ENCODE data around the gene SYNE3. TPM values are rescaled to one million over a fixed set of nuclear protein-coding genes. Genes with fewer than 3 reads are reported as not detected.

The SYNE3 gene, protein sequence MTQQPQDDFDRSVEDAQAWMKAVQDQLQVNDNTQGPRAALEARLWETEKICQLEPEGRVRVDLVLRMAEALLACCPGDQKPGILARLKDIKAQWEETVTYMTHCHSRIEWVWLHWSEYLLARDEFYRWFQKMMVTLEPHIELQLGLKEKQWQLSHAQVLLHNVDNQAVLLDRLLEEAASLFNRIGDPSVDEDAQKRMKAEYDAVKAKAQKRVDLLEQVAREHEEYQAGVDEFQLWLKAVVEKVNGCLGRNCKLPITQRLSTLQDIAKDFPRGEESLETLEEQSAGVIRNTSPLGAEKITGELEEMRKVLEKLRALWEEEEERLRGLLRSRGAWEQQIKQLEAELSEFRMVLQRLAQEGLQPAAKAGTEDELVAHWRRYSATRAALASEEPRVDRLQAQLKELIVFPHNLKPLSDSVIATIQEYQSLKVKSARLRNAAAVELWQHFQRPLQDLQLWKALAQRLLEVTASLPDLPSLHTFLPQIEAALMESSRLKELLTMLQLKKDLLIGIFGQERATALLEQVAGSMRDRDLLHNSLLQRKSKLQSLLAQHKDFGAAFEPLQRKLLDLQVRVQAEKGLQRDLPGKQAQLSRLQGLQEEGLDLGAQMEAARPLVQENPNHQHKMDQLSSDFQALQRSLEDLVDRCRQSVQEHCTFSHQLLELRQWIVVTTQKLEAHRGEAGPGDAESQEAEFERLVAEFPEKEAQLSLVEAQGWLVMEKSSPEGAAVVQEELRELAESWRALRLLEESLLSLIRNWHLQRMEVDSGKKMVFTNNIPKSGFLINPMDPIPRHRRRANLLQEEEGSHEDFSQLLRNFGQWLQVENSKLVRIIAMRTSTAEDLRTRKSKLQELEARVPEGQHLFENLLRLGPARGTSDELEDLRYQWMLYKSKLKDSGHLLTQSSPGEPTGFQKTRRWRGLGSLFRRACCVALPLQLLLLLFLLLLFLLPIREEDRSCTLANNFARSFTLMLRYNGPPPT
- polyA plus RNA-seq (ENCODE audit: insufficient read length in 4 of 4): 1 to 10 TPM; 2.0 to 2.8 (median 2.2) TPM

DNA sequence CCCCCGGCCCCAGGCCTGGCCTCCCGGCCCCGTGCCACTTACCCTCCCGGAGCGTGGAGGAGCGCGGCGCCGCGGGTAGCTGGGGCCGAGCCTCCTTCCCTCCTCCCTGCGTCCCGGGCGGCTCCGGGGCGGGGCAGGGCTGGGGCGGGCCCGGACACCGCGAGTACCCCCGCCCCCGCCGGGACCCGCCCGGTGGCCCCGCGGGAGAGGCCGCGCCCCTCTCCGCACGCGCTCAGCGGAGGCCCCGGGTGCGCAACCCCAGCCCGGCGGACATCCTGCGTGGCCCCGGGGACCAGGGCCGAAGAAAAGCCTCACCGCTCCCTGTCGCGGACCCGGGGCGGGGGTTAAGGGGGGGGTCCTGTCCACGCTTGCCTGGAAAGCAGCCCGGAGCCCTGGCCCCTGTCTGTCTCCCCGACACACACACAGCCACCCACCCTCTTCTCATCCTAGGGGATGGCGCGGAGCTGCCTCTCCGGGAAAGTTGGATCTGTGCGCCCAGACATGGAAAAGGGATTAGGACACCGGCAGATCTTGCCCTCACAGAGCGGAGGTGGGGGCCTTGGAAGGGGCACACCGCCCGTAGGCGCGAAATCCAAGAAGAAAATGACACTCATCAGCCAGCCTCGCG lies at the start of gene SYNE3:
Gene SYNE3, minus strand, starts transcription at position 97 of the 628 bp plus-strand sequence. CDS start 40,829 bp downstream, outside the sequence.
- no peak for DNase-seq (ENCODE audit: low read depth in 4 of 4, low spot score in 2 of 4)

DNA sequence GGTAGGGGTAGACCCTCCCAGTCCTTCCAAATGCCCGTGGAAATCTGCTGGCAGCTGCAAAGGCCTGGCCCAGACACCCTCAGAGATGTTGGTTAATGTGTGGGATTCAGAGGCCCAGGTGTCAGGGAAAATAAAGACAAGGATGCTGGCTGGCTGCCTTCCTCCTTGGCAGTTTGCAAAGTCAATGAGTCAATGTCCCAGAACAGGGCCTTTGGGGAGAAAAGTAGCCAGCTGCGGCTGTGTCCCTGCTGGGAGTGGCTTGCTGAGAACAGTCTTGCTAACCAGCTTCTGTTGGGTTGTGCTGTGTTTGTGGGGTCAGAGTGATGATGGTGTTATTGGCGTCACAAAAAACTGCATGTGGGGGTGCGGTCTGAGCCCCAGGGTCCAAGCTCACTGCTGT lies 47.6 kb upstream of the SYNE3 start:
- no peak for DNase-seq (ENCODE audit: low read depth in 4 of 4, low spot score in 2 of 4)

DNA sequence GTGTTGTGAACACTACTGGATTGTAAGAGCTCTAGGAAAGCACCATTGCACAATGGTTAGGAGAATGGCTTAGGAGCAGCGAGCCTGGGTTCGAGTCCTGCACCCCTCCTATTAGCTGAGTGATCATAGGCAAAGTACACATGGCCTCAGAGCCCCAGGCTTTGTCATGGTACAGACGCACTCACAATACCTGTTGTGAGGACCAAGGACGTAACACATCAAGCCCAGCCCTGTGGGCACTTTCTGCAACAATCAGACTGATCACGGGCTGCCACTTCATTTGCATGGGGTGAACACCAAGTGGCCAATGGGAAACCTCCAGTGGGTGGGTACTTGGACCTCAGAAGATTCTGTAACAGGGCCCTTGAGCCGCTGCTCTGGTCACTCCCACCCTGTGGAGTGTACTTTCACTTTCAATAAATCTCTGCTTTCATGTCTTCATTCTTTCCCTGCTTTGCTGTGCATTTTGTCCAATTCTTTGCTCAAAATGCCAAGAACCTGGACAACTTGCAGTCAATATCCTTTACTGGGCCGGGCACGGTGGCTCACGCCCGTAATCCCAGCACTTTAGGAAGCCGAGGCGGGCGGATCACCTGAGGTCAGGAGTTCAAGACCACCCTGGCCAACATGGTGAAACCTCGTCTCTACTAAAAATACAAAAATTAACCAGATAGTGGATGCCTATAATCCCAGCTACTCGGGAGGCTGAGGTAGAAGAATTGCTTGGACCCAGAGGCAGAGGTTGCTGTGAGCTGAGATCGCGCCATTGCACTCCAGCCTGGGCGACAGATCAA lies 46.6 kb upstream of the SYNE3 start:
- DNase-seq (ENCODE audit: low read depth in 4 of 4, low spot score in 2 of 4): no peak

DNA sequence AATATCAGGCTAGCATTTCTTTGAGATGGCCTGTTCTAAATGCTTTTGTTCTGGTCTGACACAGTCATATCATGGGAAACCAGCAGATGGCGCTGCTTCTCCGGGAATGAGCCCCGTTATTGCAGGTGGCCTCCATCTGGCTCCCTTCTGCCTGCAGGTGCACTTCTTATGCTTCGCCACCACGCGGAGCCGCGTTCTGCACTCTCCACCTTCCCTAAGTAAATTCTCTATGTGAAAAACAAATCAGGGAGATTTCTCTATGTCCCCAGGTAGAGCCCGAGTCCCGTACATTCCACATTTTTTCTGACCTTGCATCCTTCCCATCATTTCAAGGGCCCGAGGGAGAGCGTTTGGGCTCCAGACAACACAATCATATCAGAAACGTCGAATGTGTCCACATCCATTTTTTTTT lies 44.6 kb upstream of the SYNE3 start:
- peak; percentile 65 to 76 (median 69) for DNase-seq (ENCODE audit: low read depth in 4 of 4, low spot score in 2 of 4)

DNA sequence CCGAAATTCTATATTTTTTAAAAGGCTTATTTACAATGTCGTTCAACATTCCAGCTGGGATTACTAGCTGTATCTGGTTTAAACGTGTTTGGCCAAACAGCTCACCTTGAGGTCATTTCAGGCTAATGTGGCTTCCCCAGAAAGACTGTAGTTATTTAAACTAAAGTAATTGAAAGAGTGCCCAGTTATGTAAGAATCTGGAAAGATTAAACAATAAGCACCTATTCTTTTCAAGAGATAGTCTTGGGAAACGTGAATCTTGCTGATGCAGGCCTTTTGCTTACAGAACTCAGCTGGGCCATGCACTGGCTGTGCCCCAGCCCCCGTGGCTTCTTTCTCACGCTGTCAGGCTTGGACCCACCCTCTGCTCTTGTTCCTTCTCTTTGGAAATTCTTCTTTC lies 42.8 kb upstream of the SYNE3 start:
- DNase-seq (ENCODE audit: low read depth in 4 of 4, low spot score in 2 of 4): no peak

DNA sequence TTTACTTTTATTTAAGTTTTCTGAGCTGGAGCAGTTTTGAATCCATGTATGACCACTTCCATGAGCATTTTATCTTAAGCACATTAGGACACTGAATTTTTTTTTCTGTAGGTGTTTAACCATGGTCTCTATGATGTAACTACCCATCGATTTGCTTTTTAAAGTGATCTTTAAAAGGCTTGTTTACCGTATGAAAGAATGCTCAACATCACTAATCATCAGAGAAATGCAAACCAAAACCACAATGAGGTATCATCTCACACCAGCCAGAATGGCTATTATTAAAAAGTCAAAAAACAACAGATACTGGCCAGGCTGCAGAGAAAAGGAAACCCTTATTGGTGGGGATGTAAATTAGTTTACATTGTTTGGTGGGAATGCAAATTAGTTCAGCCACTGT lies 41.4 kb upstream of the SYNE3 start:
- DNase-seq (ENCODE audit: low read depth in 4 of 4, low spot score in 2 of 4): no peak

DNA sequence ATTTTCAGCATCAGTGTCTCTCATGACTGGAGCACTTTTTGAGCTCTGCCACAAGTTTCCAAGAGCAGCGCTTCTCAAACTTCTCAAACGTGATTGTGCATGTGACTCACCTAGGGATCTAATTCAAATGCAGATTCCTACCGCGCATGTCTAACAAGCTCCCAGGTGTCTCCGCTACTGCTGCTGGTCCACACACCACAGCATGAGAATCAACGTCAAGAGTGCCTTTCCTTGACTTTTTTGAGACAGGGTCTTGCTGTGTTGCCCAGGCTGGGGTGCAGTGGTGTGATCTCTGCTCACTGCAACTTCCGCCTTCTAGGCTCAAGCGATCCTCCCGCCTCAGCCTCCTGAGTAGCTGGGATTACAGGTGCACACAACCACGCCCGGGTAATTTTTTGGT lies 40.8 kb upstream of the SYNE3 start:
- no peak for DNase-seq (ENCODE audit: low read depth in 4 of 4, low spot score in 2 of 4)

DNA sequence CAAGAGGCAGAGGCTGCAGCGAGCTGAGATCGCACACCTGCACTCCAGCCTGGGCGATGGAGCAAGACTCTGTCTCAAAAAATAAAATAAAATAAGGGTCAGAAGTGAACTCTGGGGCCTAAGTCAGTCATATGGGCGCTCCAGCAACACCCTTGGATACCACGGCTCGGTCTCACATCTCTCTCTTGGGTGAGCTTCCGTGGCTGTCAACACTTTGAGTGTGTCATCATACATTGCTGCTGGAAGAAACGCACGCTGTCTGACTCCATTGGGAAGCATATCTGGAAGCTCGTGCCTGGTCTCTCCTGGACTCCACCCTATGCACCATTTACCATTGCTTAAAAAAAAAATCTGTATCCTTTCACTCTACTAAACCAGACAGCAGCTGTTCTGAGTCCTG lies 38.6 kb upstream of the SYNE3 start:
- no peak for DNase-seq (ENCODE audit: low read depth in 4 of 4, low spot score in 2 of 4)

DNA sequence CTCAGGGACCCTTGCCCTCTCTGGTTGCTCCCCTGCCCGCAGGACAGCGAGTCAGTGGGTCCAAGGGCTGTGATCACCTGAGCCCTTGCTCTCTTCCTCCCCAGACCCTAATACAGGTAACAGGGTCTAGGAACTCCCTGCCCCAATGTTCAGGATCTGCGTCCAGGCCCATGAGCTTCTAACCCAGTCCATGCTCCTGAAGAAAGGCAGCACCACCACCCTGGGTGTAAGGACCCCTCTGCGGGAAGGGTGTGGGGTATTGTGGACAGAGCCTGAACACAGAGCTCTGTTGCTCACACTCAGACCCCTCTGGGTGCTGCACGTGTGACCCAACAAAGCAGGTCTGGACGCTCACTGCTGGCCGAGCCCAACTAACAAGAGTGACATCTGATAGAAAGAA lies 36.7 kb upstream of the SYNE3 start:
- no peak for DNase-seq (ENCODE audit: low read depth in 4 of 4, low spot score in 2 of 4)

DNA sequence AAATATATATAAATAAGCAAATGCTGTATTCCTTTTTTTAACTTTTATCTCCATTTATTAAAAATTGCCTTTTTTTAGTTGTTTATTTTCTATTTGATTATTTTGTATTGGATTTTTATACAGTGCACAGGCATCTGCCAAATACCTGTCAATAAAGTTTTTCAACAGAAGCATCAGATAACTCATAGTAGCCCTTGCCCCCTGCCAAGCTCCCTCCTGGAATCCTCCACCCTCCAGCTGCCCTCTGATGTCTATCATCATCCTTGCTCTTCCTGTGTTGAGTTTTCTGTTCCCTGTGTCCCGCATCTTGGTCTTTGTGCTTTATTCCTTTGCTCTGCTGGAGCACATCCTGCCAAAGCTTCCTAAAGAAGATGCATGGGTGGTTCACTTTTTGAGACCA lies 35.0 kb upstream of the SYNE3 start:
- no peak for DNase-seq (ENCODE audit: low read depth in 4 of 4, low spot score in 2 of 4)

DNA sequence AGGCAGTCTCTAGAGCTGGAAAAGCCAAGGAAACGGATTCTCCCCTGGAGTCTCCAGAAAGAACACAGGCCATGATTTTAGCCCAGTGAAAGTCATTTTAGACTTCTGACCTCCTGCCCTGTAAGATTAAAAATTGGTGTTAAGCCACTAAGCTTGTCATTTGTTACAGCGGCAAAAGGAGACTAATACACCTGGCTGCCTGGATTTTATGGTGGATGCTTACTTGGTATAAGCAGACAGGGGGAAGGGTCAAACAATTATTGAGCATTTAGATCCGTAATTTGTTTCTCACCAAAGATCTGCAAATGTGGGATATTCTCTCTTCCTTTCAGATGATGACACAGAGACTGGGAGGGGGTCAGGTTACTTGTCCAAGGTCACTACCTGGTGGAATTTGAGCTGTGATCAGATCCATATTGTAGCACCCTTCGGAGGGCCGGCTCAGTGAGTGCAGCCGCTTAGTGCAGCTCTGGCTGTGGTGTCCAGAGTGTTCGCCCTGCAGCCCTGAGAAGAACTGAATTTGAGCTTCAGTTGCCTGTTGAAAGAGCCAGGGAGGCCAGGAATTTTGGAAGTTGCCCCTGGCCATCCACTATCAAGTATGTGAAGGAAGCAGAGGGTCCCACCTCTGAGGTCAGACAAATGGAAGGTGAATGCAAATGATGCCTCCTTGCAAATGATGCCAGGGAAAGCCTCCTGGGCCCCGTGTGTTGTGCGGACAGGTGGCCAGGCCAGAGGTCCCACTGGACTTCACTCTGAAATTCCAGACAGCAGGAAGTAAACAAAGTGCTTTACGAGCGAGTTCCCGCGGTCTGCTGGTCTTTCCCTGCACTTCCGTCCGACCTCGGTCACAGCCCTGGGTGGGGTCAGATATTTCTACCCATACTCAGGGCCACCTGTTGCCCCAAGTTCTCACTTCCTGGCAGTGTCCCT lies 33.5 kb upstream of the SYNE3 start:
- DNase-seq (ENCODE audit: low read depth in 4 of 4, low spot score in 2 of 4): no peak

DNA sequence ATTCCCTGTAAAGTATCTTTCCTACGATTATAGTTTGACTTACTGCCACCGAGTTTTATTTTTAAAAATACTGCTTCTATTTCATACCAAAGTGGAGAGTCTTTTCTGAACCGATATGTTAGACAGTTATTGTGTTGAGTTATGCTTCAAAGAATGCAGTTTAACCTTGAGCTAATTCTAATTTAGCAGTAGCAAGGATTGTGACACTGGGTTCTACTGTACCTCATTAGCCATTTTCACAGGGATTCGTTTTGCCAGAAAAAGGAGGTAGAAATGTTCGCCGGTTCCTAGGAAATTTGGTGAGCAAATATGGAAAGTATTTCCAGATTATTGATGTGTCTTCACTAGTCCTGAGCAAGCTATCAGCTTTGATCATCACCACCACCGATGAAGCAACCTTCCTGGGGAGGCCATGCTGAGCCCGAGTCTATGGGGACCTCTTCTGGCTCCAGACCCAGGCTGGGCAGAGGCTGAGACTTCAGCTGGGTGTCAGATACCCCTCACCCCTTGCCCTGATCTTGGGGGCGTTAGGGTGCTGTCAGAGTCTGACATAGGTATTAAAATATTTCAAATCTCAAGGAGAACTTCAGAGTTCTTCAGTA lies 32.0 kb upstream of the SYNE3 start:
- no peak for DNase-seq (ENCODE audit: low read depth in 4 of 4, low spot score in 2 of 4)

DNA sequence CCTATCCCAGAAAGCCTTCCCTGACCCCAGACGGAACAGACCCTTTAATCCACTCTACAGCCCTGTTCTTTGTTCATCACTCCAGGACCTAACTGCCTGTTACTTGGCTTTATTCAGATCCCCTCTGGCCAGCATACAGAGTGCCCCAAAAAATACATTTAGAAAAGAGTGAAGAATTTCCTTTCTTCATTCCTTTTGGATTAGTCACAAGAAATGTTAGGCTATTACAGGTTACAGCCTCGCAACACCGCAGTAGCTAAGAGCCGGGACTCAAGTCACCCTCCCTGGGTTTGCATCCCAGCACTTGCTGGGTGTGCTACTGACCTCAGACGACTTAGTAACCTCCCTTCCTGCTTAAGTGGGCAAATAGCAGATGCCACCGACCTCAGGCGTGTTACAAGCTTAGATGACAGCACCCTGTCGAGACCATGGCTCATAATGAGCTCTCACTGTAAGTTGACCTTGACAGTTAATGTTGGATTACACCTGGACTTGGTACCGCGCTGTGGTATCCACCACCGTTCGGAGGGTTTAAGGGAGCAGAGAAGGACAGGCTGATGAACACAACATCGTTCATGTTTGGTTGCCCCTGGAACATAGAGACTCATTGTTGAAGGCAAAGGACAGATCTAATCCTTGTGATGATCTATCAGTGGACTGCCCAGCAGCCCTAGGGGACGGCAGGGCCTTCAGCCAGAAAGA lies 31.3 kb upstream of the SYNE3 start:
- DNase-seq (ENCODE audit: low read depth in 4 of 4, low spot score in 2 of 4): no peak

DNA sequence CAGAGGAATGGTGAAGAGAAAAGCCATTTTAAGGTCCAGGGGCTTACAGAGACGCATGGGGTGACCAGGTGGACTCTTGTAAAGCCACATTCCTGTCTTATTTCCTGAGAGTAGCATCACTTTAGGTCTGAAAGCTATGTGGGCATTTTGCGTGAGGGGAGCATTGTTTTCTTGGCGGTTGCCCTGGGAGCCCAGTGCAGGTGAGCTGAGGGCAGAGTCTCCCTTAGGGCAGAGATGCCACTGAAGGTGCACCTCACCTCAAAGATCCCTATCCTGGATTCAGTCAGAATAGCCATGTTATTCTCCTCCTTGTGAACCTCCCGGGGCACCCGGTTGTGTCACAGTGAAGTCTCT lies 30.8 kb upstream of the SYNE3 start:
- no peak for DNase-seq (ENCODE audit: low read depth in 4 of 4, low spot score in 2 of 4)

DNA sequence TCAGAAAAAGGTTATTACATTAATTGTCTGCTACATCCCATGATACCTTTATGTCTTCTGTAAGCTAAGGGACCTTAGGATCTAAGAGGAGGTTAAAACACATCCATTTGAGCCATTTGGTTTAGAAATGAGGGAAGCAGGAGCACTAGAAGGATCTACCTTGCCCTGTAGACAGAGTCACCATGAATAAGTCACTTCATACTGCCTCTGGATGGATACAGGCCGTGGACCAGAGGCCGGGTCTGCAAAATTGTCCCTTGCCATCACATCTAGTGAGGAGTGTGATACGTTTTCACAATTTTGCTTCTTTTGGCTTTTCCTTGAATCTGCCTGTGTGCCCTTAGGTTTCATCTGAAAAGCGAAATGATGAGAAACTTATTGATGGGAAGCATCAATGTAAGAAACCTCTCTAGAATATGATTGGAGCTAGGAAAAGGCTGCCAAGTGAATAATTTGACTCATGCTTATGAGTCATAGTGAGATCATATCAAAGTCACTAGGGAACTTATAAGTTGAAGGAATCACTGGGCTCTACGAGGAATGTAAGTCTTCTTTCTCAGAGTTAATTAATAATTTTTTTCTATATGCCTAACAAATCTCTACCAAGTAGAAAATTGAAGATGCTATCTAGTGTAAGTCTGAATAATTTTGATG lies 29.2 kb upstream of the SYNE3 start:
- DNase-seq (ENCODE audit: low read depth in 4 of 4, low spot score in 2 of 4): no peak

DNA sequence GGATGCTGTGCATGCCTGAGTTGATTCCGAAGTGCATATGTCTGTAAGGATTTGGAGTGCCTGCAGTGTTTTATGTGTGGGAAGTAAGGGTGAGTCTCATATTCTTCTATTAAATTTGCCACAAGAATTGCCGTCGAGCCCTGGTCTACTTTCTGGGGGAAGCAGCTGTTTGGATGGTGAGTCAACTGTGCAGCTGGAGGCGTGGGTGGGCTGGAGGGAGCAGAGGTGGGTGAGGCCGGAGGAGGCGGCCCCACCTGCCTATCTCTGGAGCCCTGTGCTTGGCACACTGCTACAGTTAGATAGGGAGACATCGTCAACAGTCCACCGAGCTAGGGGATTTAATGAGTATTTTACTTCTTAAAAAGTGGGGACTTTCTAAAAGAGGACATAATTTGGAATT lies 28.1 kb upstream of the SYNE3 start:
- no peak for DNase-seq (ENCODE audit: low read depth in 4 of 4, low spot score in 2 of 4)

DNA sequence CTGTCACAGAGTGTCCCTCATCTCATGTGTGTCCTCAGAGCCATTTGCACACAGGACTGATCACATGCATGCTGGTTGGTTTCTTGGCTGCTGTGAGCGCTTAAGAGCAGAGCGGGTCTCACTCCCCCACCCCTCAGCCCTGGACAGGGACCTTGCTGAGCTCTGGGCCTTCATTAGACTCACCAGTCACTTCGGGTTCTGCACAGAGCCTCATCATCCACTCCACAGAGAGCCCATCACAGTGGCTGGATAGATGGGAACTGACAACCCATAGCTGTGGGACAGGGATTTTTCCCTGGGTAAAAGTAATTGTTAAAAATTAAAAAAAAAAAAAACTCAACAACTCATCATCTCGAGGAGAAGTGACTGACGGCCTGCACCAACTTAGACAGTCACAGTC lies 26.6 kb upstream of the SYNE3 start:
- no peak for DNase-seq (ENCODE audit: low read depth in 4 of 4, low spot score in 2 of 4)
